Uterus (tissue), 4 donors: ENCODE results near the gene RAVER2. TPM values are rescaled to one million over a fixed set of nuclear protein-coding genes. Genes with fewer than 3 reads are reported as not detected.

Experiments
- DNase-seq, 2 donors: peaks; one replicate each; pipeline ENCODE4 v3.0.0-alpha.2; 2019 to 2020
- H3K27ac ChIP-seq, 2 donors: fragments of 200-600 bp; sonication (generic); 1 replicate in 1 of 2; 2 replicates in 1 of 2; pipeline ENCODE4 v1.5.1; 2016 to 2018
- H3K27me3 ChIP-seq, 2 donors: fragments of 200-600 bp; sonication (generic); one replicate each; pipeline ENCODE4 v1.5.1; 2018 to 2019; ENCODE audit warnings: control low read depth in 1 of 2
- H3K36me3 ChIP-seq, 2 donors: fragments of 200-600 bp; sonication (generic); one replicate each; pipeline ENCODE4 v1.5.1; 2019; ENCODE audit warnings: control low read depth in 1 of 2
- H3K4me1 ChIP-seq, 2 donors: fragments of 200-600 bp; sonication (generic); one replicate each; pipeline ENCODE4 v1.5.1; 2018 to 2019; ENCODE audit warnings: control low read depth in 1 of 2
- H3K4me3 ChIP-seq, 2 donors: fragments of 200-600 bp; sonication (generic); 1 replicate in 1 of 2; 2 replicates in 1 of 2; pipeline ENCODE4 v1.5.1; 2018 to 2019; ENCODE audit warnings: mild to moderate bottlenecking in 1 of 2
- H3K9me3 ChIP-seq, 2 donors: fragments of 200-600 bp; sonication (generic); one replicate each; pipeline ENCODE4 v1.5.1; 2019; ENCODE audit warnings: control low read depth in 1 of 2
- POLR2A ChIP-seq, 2 donors: fragments of 450-650 bp; IDR thresholded peaks; one replicate each; pipeline ENCODE4 v1.6.1; 2016; ENCODE audit warnings: antibody characterized with exemption in 2 of 2, mild to moderate bottlenecking in 1 of 2, moderate library complexity in 1 of 2
- intact Hi-C: fragments of 100-400 bp; cut with DNase I; formaldehyde crosslinking; loops from one replicate; pipeline ENCODE4 v1.15.1; 2023; ENCODE audit warnings: low total_unique reads
- total RNA-seq, 4 donors: library from RNA; depleted of rRNA in 3 of 4; stranded (reverse); fragments of >200 nt in 3 of 4; gene quantifications; one replicate each; pipeline versions ENCODE4 v1.1.0 to v1.2.4, GENCODE V29; 2014 to 2023
- TF ChIP-seq, protein P1 (sequence below), 4 experiments: fragments of 200-600 bp in 2 of 4; fragments of 450-650 bp in 2 of 4; sonication (generic) in 2 of 4; IDR thresholded peaks; one replicate each; pipeline ENCODE4 v1.5.1; 2016 to 2019; ENCODE audit warnings: antibody characterized with exemption in 4 of 4, mild to moderate bottlenecking in 2 of 4, moderate library complexity in 1 of 4
- donor health status: DM: yes; HTN: yes; CAD: no.

Gene RAVER2
- total RNA-seq, 4 donors from 2014 or later: 10.6 to 24.0 (median 18.9) TPM

DNA sequence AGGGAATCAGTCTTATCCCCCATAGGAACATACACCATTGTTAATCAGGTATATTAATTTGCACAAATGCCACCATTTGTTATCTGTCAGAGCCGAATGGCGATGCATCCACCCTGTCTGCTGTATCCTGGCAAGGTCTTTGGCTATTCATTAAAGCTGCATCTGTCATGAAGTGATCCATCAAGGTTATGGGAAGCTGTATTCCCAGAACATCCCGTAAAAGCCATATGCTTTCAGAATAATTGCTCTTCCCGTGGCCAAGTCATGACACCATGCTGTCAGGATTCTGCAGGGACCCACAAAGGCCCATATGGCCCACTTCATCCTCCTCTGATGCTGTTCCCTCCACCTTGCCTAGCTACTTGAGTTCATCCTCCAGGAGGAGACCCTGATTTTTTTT, 103.9 kb downstream of the RAVER2 start:
- Histone ChIP-seq H3K27me3 (no peaks in the 10 kb centered on the region), H3K4me1 (no peaks in the 10 kb centered on the region), H3K36me3 (no peaks in the 10 kb centered on the region), H3K9me3 (no peaks in the 10 kb centered on the region), H3K4me3 (no peak overlapping the region), H3K27ac (no peak overlapping the region)
- intact Hi-C loops: no loop called here
- TF ChIP-seq, protein P1, sequence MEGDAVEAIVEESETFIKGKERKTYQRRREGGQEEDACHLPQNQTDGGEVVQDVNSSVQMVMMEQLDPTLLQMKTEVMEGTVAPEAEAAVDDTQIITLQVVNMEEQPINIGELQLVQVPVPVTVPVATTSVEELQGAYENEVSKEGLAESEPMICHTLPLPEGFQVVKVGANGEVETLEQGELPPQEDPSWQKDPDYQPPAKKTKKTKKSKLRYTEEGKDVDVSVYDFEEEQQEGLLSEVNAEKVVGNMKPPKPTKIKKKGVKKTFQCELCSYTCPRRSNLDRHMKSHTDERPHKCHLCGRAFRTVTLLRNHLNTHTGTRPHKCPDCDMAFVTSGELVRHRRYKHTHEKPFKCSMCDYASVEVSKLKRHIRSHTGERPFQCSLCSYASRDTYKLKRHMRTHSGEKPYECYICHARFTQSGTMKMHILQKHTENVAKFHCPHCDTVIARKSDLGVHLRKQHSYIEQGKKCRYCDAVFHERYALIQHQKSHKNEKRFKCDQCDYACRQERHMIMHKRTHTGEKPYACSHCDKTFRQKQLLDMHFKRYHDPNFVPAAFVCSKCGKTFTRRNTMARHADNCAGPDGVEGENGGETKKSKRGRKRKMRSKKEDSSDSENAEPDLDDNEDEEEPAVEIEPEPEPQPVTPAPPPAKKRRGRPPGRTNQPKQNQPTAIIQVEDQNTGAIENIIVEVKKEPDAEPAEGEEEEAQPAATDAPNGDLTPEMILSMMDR (IDR thresholded peaks at IDR 0.05): no peak
- no peak for TF ChIP-seq POLR2A (IDR thresholded peaks at IDR 0.05)
- no peak for DNase-seq

DNA sequence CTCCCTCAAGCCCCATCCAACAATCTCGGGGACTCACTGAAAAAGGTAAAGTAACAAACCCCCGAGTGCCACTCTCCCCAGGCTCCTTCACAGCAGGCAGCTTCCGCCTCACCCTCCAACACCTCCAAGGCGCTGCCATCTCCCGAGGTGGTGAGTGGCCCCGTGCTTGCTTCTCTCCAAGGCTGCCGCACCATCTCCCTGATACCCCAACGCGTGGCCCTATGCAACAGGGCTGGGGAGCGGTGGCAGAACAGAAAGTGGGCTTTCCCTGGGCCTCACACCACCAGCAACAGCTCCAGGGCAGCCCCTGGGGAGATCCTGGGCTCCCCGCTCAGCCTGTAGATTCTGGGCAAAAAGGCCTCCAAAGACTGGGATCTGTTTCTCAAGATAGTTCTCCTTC, 105.1 kb downstream of the RAVER2 start:
- no peak overlapping the region for H3K4me3 ChIP-seq
- DNase-seq: no peak
- H3K36me3 ChIP-seq: no peaks in the 10 kb centered on the region
- no peaks in the 10 kb centered on the region for H3K4me1 ChIP-seq
- TF ChIP-seq POLR2A (IDR thresholded peaks at IDR 0.05): no peak
- TF ChIP-seq, protein P1 (IDR thresholded peaks at IDR 0.05): no peak
- no peaks in the 10 kb centered on the region for H3K27me3 ChIP-seq
- no peak overlapping the region for H3K27ac ChIP-seq
- intact Hi-C loops: no loop called here
- H3K9me3 ChIP-seq: no peaks in the 10 kb centered on the region

GRCh38 chr1:64850846-64851245, 106.0 kb downstream of the RAVER2 start:
- Histone ChIP-seq H3K4me1 (no peaks in the 10 kb centered on the region), H3K4me3 (no peak overlapping the region), H3K27me3 (no peaks in the 10 kb centered on the region), H3K36me3 (no peaks in the 10 kb centered on the region), H3K27ac (no peak overlapping the region), H3K9me3 (no peaks in the 10 kb centered on the region)
- intact Hi-C loops: no loop called here
- DNase-seq: no peak
- TF ChIP-seq POLR2A (IDR thresholded peaks at IDR 0.05): no peak
- TF ChIP-seq, protein P1 (IDR thresholded peaks at IDR 0.05): no peak

- Histone ChIP-seq H3K4me3 (no peak overlapping the region), H3K9me3 (no peaks in the 10 kb centered on the region), H3K4me1 (no peaks in the 10 kb centered on the region), H3K36me3 (no peaks in the 10 kb centered on the region), H3K27me3 (no peaks in the 10 kb centered on the region), H3K27ac (no peak overlapping the region)
- no peak for DNase-seq
- intact Hi-C loops: no loop called here
- TF ChIP-seq, protein P1 (IDR thresholded peaks at IDR 0.05): no peak
- TF ChIP-seq POLR2A (IDR thresholded peaks at IDR 0.05): no peak
These were observed 106.8 kb downstream of the RAVER2 start for GRCh38 chr1:64851664-64852063.

DNA sequence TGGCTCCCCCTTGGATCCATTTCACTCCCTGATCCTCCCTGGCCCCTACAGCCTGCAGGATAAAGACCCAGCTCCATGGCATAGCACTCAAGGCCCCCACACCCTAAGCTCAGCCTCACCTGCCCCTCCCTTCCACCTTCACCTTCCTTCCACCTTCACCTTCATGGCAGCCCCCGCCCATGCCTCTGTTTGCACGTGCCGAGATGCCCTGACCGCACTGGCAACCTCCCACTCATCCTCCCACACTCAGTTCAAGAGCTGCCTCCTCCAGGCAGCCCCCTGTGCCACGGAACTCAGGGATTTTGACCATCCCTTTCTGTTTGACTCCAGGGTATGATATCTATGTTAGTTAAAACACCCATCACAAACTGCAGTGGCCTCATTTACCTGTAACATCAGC, 109.8 kb downstream of the RAVER2 start:
- Histone ChIP-seq H3K4me3 (no peak overlapping the region), H3K4me1 (no peaks in the 10 kb centered on the region), H3K36me3 (no peaks in the 10 kb centered on the region), H3K27ac (no peak overlapping the region), H3K27me3 (no peaks in the 10 kb centered on the region), H3K9me3 (no peaks in the 10 kb centered on the region)
- TF ChIP-seq, protein P1 (IDR thresholded peaks at IDR 0.05): no peak
- no peak for TF ChIP-seq POLR2A (IDR thresholded peaks at IDR 0.05)
- intact Hi-C loops: no loop called here
- no peak for DNase-seq
